ENCODE measurements around the gene LRRC34.

The LRRC34 gene

DNA sequence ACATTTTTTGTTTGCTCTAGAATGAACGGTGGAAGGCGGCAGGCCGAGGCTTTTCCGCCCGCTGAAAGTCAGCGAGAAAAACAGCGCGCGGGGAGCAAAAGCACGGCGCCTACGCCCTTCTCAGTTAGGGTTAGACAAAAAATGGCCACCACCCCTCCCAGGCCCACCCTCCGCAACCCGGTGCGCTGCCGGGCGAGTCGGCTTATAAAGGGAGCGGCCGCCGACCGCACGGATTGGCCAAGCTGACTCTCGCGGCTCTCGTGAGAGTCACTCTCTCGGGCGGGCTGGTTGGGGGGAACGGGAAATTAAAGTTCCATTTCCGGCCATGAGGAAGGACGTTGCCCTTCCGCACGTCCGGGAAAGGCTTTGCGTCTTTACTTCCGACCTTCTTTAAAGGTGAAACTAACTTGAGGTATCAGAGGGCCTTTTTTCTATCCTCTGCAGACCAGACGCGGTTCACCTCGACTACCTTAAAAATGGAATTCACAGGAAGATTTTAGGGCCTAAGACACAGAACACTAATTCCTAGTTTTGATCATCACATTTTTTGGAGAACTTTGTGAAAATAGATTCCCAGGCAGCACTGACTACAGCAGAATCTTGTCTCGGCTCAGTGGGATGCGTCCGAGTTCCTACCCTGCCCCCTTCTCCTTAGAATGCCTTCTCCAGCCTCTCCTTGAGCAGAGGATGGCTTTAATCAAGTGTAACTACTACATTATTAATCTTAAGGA lies 47.7 kb downstream of the LRRC34 start, which contains the start of gene TERC:
TERC (minus strand) TSS at position 179 of the 731 bp plus-strand sequence.
- DNase-seq: peak; percentile 84 to 85

DNA sequence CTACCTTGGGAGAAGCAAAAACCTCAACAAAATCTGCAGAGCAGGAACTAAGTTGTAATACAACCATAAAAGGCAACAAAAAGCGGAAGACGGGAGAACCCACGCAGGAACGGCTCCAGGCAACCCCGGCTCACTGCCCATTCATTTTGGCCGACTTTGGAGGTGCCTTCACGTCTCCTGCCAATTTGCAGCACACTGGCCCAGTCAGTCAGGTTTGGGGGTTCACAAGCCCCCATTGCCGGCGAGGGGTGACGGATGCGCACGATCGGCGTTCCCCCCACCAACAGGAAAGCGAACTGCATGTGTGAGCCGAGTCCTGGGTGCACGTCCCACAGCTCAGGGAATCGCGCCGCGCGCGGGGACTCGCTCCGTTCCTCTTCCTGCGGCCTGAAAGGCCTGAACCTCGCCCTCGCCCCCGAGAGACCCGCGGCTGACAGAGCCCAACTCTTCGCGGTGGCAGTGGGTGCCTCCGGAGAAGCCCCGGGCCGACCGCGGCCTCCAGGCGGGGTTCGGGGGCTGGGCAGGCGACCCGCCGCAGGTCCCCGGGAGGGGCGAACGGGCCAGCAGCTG lies 48.3 kb downstream of the LRRC34 start:
- peak; percentile 50 to 52 for DNase-seq

DNA sequence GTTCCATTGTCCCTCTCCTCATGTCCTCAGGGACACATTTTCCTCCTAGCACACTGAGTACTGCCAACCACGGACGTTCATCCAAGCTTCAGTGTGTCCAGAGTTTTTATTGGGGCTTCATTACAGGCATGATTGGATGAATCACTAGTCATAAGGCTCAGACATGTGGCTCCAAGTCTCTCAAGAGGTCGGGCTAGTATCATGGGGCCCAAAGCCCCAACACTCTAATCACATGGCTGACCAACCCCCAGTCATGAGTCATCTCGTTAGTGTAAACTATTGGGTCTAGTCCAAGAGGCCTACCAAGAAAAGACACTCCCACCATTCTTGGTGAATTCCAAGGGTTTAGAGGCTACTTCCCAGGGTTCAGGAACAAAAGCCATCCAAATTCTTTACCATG lies 52.2 kb downstream of the LRRC34 start:
- DNase-seq: no peak

DNA sequence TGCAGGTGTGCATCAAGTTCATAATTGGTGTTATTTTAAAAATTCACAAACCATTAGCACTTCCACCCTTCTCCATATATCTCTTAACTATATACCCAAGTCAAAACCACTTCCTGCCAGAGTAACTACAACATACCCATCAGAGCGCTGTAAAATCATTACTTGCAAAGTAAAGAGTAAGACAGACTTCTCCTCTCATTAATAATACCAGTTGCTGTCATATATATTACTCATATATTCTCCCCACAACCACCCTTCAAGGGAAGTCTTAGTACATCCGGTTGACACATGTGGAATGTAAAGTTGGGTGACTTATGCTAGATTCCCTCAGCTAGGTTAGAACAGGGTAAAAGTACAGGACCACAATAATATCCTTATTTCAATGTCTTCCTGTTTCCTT lies 53.4 kb downstream of the LRRC34 start:
- no peak for DNase-seq

DNA sequence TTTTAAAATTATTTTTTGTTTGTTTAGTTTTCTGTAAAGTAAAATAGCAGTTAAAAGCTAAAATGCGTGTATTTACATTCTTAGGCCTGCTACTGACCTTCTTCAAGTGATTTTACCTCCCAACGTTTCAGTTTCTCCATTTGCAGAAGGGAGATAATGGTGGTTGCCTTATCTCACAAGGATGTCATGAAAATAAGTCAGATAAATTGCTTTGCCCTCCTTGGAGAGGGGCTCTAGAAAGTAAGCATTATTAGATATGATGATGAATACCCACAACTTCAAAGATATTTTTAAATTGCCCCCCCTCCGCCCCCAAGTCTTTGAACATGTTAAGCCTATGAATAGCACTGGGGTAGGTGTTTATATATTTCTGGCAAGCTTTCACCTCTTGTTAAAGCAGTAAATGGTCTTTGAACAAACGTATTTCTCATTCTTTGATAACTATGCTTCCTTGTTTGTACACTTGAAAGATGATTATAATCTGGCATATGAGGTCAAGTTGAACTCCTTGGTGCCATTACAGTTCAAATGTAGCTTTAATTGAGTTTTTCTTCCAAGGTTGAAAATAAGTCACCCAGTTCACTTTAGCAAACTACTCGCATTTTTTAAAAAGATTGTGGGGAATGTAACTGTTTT lies 54.2 kb downstream of the LRRC34 start:
- no peak for DNase-seq

DNA sequence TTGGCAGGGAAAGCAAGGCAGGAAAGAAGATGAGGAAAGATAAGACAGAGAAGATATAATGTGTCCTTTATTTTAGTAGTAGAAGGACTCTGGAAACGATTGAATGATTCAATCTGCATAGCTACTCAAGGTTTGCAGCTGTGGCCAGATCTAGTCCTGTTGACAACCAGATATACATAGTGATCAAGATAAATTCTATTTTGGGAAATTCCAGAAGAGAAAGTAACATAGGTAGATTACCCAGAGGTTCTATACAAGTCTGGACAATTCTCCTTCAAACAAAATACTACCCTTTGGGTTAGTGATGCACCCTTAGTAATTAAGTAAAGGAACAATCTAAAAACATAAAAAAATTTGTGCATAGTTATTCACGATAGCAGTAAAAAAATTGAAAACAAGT lies 57.2 kb downstream of the LRRC34 start:
- DNase-seq: no peak

DNA sequence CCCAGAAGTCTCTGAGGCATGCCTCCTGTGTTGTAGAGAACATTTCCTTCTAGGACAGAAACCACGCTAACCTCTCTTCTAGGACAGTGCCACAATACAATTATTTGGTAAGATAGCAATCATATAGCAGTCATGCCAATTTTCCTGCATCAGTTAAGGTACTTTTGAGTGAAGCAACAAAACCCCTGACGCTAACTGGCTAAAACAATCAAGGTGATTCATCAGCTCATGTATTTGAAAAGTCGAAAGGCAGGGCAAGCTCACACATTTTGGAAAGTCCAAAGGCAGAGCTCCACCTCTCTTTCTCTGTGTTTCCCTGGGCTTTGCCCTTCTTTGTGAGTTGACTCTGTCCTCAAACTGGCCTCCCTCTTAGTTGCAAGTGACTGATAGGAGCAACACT lies 58.0 kb downstream of the LRRC34 start:
- DNase-seq: no peak

DNA sequence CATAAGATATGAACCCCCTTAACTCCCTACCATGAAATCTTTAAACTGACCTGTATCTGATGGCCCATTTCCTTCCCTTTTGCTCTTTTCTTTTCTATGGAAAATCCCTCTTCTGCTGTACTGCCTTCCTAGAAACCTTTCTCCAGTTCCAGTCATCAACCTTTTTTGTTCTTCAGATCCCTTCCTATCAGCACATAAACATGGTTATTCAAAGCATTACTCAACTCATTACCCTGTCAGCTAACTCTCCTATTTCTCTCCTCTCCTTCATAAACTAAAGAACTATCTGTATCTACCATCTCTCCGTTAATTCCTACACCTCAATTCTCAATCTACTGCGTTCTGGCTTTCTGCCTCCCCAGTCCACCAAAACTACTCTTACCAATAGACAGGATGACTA lies 60.8 kb downstream of the LRRC34 start:
- no peak for DNase-seq

DNA sequence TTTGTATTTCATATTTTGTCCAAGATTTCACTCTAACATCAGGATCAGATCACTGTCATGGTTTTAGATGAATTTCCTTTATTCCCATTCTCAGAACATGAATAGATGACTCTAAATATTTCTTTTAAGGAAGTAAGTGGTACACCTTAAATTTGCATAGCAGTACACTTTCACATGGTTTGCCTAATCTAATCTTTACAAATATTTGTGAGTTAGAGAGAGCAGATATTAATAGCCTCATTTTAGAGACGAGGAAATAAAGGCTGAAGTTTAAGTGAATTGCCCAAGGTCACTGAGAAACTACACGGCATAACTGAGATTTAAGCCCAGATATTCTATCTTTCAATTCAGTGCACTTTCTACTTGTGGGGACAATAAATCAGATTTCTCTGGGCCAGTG lies 62.0 kb downstream of the LRRC34 start:
- no peak for DNase-seq

DNA sequence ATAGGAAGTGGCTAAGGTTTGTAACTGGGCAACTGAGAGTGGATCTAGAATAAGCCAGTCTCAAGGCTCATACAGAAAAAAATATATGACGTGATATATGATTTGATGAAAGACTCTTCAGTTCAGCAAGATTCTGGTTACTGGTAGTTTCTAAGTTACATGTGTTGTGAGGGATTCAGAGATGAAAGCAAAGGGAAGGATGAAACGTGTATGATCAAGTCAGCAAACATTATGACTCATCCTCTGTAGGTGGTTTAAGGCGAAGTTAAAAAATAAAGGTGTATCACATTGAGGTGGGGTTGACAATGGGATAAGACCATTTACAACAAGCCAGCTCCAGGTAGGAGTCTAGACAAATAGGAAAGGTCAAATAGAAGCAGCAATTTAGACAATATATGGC lies 64.0 kb downstream of the LRRC34 start:
- no peak for DNase-seq

DNA sequence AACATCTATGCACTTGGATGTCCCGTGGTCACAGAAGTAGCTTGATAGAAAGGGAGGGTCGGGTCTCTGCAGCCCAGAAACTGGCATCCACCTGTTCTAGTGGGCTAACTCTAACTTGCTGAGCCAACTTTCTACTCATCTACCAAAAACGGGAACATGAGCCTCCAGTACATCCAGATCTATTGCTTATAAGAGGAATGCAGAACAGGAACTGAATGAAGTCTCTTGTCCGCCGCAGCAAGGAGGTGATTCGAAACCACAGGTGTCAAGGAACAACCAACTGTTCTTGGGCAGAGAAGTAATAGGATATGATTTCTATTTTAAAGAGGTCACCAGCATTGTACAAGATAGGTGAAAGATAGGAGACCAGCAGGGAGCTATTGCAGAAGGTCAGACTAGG lies 65.8 kb downstream of the LRRC34 start:
- DNase-seq: no peak

DNA sequence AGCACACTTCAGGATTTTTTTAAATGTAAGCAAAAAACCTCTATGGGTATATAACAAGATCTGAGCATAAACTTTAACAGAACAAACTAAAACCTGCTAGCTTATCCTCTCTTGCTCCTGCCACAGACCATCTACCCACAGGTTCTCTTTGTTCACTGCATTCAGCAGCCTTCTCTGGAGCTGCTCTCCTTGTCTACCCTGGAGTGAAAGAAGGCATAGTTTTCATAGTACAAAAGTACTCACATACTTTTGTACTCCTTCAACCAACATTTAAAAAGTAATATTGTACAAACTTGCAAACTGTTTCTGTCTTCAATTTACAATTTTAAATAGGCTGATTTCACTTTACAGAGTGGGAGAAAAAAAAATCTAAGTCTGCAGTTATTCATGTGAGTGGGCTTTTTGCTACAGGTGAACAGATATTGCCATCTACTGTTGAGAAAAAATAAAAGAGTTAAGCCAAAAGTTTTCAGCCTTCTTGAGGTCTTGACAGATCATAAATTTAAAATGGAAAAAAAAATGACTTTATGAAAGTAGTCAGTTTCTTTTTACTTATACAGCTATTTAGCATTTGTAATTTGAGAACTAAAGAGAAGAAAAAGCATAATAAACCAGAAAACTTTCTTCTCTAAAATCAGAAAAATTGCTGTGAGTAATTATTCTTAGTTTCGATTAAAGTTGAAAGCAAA lies 68.2 kb downstream of the LRRC34 start:
- no peak for DNase-seq

All from stimulated activated CD4-positive, alpha-beta T cell treated with anti-CD3 and anti-CD28 coated beads, Interleukin-2, amount 100 ng/mL, for 48 hours (primary cell).